HG02642 (cell line): Measurements from ENCODE around the gene SAMM50.

ENCODE experiments used
- ATAC-seq: cut with Tn5 transposase; IDR thresholded peaks from one replicate; pipeline ENCODE4 v1.9.1; 2021; ENCODE audit warnings: mild to moderate bottlenecking; ENCODE audit not compliant: unreplicated experiment, poor library complexity

Gene SAMM50

GRCh38 chr22:43955040-43955882 is at the start of gene SAMM50:
Gene SAMM50 (plus strand): TSS chr22:43955442. CDS start chr22:43955578, 136 bp downstream.
- ATAC-seq, result peak; percentile 93

DNA sequence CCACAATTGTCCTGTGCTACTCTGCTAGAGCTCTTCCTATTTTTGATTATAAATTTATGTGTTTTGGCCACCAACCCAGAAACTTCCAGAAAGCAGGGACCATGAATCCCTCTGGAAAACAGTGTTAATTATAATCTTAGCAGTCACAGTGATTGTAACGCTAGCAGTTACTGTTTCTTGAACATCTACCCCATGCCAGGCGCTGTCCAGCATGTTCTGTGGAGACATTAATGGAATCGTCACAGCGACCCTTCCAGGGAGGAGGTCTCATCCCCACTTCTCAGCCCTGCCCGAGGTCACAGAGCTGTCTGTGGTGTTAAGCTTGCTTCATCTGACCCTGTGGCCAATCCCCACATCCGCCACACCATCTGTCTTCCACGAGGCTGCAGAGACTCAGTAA is 49.6 kb upstream of the SAMM50 start:
- no peak for ATAC-seq

DNA sequence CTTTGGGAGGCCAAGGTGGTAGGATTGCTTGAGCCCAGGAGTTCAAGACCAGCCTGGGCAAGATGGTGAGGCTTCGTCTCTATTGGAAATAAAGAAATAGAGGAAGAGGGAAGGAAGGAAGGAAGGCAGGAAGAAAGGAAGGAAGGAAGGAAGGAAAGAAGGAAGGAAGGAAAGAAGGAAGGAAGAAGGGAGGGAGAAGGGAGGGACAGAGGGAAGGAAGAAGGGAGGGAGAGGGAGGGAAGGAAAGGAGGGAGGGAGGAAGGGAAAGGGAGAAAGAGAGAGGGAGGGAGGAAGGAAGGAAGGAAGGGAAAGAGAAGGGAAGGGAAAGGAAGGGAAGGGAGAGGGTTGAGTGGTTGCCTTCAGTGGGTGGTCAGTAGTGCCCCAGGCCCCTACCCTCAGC is 45.5 kb upstream of the SAMM50 start:
- no peak for ATAC-seq

DNA sequence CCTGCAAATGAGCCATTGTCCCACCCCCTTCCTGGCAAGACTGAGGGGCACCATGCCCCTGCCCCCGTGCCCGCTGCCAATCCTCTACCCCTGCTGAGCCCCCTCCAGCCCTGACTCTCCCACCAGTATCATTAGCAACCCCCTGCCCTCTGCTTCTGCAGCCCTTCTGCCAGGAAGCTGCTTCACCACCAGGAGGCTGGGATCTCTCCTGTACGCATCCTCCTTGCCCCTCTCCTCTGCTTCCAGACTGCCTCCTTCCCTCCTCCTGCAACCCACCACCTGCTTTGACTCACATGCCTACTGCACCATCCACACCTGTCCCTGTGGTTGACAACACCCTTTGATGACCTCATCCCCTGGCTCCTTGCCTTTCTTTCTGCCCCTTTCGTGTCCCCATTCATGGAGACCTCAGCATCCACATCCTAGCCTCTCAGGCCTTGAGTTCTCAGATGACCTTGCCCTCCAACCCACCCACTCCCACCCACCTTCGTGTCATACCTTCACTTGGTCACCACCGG is 45.0 kb upstream of the SAMM50 start:
- ATAC-seq, result no peak

- no peak for ATAC-seq
Observed at GRCh38 chr22:43911351-43911750, 43.9 kb upstream of the SAMM50 start.

DNA sequence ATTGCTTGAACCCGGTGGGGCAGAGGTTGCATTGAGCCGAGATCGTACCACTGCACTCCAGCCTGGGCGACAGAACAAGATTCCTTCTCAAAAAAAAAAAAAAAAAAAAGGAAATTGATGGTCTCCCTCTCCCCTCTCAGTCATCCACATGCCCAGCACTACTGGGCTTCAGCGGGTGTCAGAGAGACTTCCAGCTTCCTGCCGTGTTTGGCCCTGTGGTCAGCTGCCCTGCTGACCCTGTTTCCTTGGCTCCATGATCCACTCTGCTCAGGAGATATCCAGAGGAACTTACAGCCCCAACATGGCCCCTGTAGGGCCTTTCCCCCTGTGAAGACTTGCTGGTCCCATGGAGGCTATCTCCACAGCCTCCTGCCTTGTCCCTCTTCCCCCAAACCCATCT is 37.7 kb upstream of the SAMM50 start:
- no peak for ATAC-seq

DNA sequence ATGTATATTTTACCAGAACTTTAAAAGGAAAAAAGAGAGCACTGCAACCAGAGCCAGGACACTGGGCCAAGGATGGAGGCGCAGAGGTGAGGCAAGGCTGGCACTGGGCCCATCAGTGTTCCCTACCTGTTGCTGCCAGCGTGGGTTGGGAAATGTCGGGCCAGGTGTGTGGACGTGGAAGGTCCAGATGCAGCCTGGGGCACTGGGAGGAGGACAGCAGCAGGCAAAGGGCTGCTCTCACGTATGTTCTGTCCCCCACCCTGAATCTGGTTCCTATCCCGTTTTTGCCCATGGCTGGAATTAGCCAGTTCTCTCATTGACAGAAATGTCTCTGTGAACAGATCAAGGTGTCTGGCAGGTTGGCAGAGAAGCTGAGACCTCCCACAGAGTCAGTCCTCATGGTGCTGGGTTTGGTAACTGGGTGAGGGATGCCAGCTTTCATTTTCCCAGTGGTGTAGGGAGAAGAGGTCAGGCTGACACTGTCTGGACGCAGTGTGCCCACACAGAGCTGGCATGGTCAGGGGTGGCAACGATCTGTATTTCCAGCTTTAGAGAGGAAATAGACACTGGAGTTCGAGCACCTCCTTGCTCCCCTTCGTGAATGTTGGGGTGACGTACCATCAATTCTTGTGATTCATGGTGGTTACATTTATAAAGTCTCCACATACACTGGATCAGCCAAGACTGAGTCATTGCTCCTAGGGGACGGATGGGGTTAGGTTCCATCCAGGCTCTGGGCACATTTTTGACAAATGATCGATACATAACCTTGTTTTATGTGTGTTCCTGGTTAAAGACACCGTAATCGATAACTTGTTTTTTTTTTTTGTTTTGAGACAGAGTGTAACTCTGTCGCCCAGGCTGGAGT is 35.9 kb upstream of the SAMM50 start:
- ATAC-seq, result no peak

GRCh38 chr22:43921370-43921769 is 33.9 kb upstream of the SAMM50 start:
- no peak for ATAC-seq

DNA sequence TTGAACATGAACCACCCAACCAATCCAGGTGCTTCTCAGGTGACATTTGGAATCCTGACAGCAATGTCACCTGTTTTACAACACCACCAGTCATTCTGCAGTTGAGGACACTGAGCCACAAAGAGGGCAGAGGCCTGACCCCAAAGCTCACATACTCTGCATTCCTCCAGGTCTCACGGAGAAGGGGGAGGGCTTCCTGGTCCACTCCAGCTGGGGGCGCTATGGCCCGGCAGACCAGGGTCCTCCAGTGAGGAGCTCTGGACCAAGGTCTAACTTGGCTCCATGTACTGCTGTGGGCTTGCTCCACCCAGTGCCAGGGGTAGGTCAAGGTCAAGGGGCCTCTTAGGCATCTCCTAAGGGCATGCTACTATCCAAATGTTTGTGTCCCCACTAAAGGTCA is 33.1 kb upstream of the SAMM50 start:
- no peak for ATAC-seq

GRCh38 chr22:43923191-43923590 is 32.1 kb upstream of the SAMM50 start:
- ATAC-seq, result no peak

GRCh38 chr22:43923631-43924464 is 31.4 kb upstream of the SAMM50 start, which contains the start of gene PNPLA3:
Gene PNPLA3 (plus strand): TSS chr22:43923805. CDS start chr22:43923912, 107 bp downstream.
- ATAC-seq, result no peak

GRCh38 chr22:43924877-43925276 is 30.4 kb upstream of the SAMM50 start:
- ATAC-seq, result no peak

DNA sequence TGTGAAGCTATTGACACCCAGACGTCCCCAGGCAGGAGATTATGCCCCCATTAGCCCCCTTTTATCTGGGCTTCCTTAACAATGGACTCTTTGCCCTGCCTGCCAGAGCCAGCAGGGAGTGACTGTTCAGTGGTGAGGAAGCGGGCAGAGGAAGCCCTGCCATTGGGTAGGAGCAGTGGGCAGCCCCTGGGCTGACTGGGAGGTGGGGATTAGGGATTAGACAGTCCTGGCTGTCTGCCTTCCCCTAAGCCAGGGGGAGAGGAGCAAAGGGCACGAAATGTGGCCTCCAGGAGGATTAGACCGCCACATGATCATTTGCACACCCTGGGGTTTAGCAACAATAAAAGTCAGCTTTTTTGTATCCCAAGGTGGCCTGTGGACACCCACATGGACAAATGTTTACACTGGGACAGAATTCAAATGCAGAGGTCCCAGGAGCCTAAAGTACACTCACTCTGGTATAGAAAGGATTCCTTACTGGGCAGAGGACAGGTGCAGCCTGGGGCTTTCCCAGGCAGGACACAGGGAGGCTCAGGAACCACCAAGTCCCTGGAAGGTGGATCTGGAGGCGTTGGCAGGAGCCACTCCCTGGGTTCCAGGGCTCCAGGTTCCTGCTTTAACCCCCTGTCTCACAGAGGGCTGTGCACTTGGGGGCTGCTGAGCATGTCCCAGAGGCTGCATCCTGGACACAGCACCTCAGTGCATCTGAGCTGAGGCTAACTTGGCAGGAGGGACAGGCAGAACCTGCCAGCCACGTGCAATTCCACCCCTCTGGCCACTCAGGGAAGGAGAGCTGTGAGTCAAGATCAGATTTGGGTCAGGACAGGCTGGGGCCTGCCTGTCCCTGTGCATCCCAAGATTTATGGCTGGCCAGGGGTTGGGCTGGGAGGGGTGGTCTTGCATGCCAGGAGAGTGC is 29.6 kb upstream of the SAMM50 start:
- no peak for ATAC-seq

- no peak for ATAC-seq
Observed at GRCh38 chr22:43926349-43926710, 28.9 kb upstream of the SAMM50 start.

- ATAC-seq, result no peak
Observed at GRCh38 chr22:43928468-43928867, 26.8 kb upstream of the SAMM50 start.

DNA sequence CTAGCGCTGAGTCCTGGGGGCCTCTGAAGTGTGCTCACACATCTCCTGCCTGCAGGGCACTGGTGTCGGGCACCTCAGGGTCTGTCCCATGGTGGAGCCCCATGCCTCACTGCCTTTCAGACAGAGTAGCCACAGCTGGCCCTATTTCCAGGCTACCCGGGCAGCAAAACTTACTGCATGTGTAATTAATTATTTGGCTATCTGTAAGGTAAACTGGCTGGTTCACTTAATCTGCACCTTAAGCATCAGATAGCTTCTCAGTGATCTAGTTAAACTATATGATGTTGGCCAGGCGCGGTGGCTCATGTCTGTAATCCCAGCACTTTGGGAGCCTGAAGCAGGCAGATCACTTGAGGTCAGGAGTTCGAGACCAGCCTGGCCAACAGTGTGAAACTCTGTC is 26.3 kb upstream of the SAMM50 start:
- no peak for ATAC-seq

DNA sequence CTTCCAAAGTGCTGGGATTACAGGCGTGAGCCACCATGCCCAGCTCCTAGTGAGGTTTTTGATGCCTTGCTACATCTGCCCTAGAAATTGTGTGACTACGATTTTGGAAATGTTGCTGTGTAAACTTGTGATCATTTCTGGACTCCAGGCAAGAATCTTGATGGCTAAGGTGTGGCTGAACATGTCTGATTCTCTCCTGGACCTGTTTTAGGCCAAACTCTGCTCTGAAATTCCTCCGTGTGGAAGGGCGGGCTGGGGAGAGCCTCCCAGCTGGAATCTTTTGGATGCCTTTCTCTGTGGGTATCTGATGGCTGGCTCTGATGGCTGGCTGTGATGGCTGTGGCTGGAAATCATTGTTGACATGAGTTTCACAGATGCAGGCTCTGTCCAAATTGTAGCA is 23.5 kb upstream of the SAMM50 start:
- ATAC-seq, result no peak

DNA sequence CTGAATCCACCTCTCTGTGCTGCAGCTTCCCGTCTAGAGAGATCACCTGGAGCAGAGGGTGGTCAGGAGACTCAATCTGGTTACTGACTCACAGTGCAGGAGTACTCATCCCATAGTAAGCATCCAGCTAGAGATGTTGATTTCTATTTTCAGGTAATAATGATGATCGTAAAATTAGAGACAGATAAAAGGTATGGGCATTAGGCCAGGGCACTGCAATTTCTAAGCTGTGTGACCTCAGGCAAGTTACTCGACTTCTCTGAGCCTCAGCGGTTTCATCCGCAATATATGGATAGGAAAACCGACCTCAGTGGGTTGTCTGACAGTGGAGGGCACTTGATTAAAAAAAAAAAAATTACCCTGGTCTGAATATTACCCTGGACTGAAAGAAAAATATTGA is 13.8 kb upstream of the SAMM50 start:
- no peak for ATAC-seq
